Measurements from ENCODE around the gene RNASET2.
"Not testable (repeated sequence)": the region's sequence is repeated elsewhere in the genome, so short reads cannot be mapped to it uniquely, and the experiment has no call there.

RNASET2 gene

GRCh38 chr6:166902211-166902755, 54.1 kb downstream of the RNASET2 start:
- no peak for DNase-seq (ENCODE audit: low spot score)

GRCh38 chr6:166901626-166902025, 54.7 kb downstream of the RNASET2 start:
- no peak for DNase-seq (ENCODE audit: low spot score)

- no peak for DNase-seq (ENCODE audit: low spot score)
Measured at GRCh38 chr6:166900956-166901607, 55.3 kb downstream of the RNASET2 start.

- DNase-seq (ENCODE audit: low spot score), result no peak
Measured at GRCh38 chr6:166900130-166900708, 56.1 kb downstream of the RNASET2 start.

GRCh38 chr6:166898910-166899309, 57.4 kb downstream of the RNASET2 start:
- DNase-seq (ENCODE audit: low spot score), result no peak

- not testable (repeated sequence) for DNase-seq (ENCODE audit: low spot score)
Measured at GRCh38 chr6:166894614-166895013, 61.7 kb downstream of the RNASET2 start.

GRCh38 chr6:166892472-166892871, 63.9 kb downstream of the RNASET2 start:
- not testable (repeated sequence) for DNase-seq (ENCODE audit: low spot score)

- not testable (repeated sequence) for DNase-seq (ENCODE audit: low spot score)
Measured at GRCh38 chr6:166886773-166887172, 69.6 kb downstream of the RNASET2 start.

- not testable (repeated sequence) for DNase-seq (ENCODE audit: low spot score)
Measured at GRCh38 chr6:166884958-166885357, 71.4 kb downstream of the RNASET2 start.

- no peak for DNase-seq (ENCODE audit: low spot score)
Measured at GRCh38 chr6:166879594-166879993, 76.8 kb downstream of the RNASET2 start.

All from hematopoietic multipotent progenitor cell treated with erythropoietin and hydrocortisone succinate and interleukin-3 and kit ligand, for 15 days (in vitro differentiated cells).